ENCODE data around the gene TIMM17B. TPM values are rescaled to one million over a fixed set of nuclear protein-coding genes. Genes with fewer than 3 reads are reported as not detected.

TIMM17B gene
- total RNA-seq, 3 donors from 2014 or later (not counting 1 experiment from before 2014, with no cell fraction given), result 40.3 to 45.6 (median 44.5) TPM

DNA sequence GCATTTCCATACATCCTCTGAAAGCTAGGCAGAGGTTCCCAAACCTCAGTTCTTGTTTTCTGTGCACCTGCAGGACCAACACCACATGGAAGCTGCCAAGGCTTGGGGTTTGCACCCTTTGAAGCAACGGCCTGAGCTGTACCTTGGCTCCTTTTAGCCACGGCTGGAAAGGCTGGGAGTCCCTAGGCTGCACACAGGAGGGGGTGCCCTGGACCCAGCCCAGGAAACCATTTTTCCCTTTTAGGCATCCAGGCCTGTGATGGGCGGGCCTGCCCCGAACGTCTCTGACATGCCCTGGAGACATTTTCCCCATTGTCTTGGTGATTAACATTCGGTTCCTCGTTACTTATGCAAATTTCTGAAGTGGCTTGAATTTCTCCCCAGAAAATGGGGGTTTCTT is 44.7 kb downstream of the TIMM17B start:
- no peaks in the 10 kb centered on the region for H3K36me3 Mint-ChIP-seq
- Histone ChIP-seq H3K27me3 (ENCODE audit: control insufficient read depth, insufficient read depth, low read length) (no peaks in the 10 kb centered on the region), H3K9me3 (ENCODE audit: control insufficient read depth, insufficient read depth, low read length) (no peaks in the 10 kb centered on the region), H3K27ac (ENCODE audit: low read length) (no peak overlapping the region), H3K36me3 (ENCODE audit: control insufficient read depth, insufficient read depth, low read length) (no peaks in the 10 kb centered on the region), H3K4me1 (ENCODE audit: control insufficient read depth, insufficient read depth, low read length) (no peaks in the 10 kb centered on the region), H3K4me3 (ENCODE audit: low read length) (no peak overlapping the region)
- no peaks in the 10 kb centered on the region for H3K4me1 Mint-ChIP-seq
- H3K27ac Mint-ChIP-seq, result no peak overlapping the region
- peaks cover 10 to 32% of the 10 kb centered on the region in 2 donors for H3K27me3 Mint-ChIP-seq (ENCODE audit: low read depth in 2 of 2)
- intact Hi-C loops (cut with micrococcal nuclease), result no loop called here
- H3K4me3 Mint-ChIP-seq, result no peak overlapping the region
- ATAC-seq (no peak), DNase-seq (no peak)
- no peaks in the 10 kb centered on the region for H3K9me3 Mint-ChIP-seq
- 91% methylated on average over 7 of the region's 7 CpGs for WGBS (ENCODE audit: insufficient coverage)
- TF ChIP-seq, protein P1, sequence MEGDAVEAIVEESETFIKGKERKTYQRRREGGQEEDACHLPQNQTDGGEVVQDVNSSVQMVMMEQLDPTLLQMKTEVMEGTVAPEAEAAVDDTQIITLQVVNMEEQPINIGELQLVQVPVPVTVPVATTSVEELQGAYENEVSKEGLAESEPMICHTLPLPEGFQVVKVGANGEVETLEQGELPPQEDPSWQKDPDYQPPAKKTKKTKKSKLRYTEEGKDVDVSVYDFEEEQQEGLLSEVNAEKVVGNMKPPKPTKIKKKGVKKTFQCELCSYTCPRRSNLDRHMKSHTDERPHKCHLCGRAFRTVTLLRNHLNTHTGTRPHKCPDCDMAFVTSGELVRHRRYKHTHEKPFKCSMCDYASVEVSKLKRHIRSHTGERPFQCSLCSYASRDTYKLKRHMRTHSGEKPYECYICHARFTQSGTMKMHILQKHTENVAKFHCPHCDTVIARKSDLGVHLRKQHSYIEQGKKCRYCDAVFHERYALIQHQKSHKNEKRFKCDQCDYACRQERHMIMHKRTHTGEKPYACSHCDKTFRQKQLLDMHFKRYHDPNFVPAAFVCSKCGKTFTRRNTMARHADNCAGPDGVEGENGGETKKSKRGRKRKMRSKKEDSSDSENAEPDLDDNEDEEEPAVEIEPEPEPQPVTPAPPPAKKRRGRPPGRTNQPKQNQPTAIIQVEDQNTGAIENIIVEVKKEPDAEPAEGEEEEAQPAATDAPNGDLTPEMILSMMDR (IDR thresholded peaks at IDR 0.05), result no peak

DNA sequence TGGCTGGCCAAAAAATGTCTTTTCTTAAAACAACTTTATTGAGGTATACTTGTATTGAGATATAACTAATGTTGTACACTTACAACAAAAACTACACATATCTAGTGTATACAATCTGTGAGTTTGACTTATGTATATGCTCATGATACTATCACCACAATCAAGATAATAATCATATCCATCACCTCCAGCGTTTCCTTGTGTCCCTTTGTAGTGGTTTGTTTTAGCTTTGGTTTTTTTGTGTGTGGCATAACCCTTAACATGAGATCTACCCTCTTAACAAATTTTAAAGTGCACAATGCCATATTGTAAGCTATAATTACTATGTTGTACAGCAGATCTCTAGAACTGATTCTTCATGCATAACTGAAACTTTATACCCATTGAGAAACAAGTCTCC is 48.7 kb downstream of the TIMM17B start:
- Histone ChIP-seq H3K27ac (ENCODE audit: low read length) (no peak overlapping the region), H3K27me3 (ENCODE audit: control insufficient read depth, insufficient read depth, low read length) (no peaks in the 10 kb centered on the region), H3K9me3 (ENCODE audit: control insufficient read depth, insufficient read depth, low read length) (no peaks in the 10 kb centered on the region), H3K4me1 (ENCODE audit: control insufficient read depth, insufficient read depth, low read length) (no peaks in the 10 kb centered on the region), H3K4me3 (ENCODE audit: low read length) (no peak overlapping the region), H3K36me3 (ENCODE audit: control insufficient read depth, insufficient read depth, low read length) (no peaks in the 10 kb centered on the region)
- Mint-ChIP-seq H3K4me3 (no peak overlapping the region), H3K9me3 (no peaks in the 10 kb centered on the region), H3K27me3 (ENCODE audit: low read depth in 2 of 2) (peaks cover 0 to 15% of the 10 kb centered on the region in 2 donors), H3K36me3 (no peaks in the 10 kb centered on the region), H3K4me1 (no peaks in the 10 kb centered on the region), H3K27ac (no peak overlapping the region)
- ATAC-seq (no peak), DNase-seq (peak in 1 of 2 donors; percentile 23)
- TF ChIP-seq, protein P1 (IDR thresholded peaks at IDR 0.05), result no peak
- intact Hi-C loops (cut with micrococcal nuclease), result no loop called here
- WGBS (ENCODE audit: insufficient coverage), result no CpG with 5 or more reads among the region's 1 CpG

Other genes with a start within 250 kb of the TIMM17B start
- gene WAS, start 214.0 kb downstream of the TIMM17B start, total RNA-seq, result 100 to 1,000 TPM; 136 to 149 (median 141) TPM
- gene SUV39H1, start 201.0 kb downstream of the TIMM17B start, total RNA-seq, result 10 to 100 TPM in 2 of 3 donors, 1 to 10 TPM in 1; 9.2 to 11.6 (median 11.0) TPM
- not detected for gene GLOD5, start 136.0 kb downstream of the TIMM17B start, total RNA-seq
- 1 to 10 TPM in 1 of 3 donors, under 1 TPM in 2; 0.41 to 3.0 (median 0.49) TPM for gene GATA1, start 111.2 kb downstream of the TIMM17B start, total RNA-seq
- gene HDAC6, start 95.7 kb downstream of the TIMM17B start, total RNA-seq, result 100 to 1,000 TPM in 2 of 3 donors, 10 to 100 TPM in 1; 97.4 to 118 (median 101) TPM
- not detected for gene ERAS, start 71.3 kb downstream of the TIMM17B start, total RNA-seq
- gene PCSK1N, start 62.2 kb downstream of the TIMM17B start, total RNA-seq, result under 1 TPM in 2 of 3 donors, not detected in 1; 0.35 to 0.89 TPM
- 10 to 100 TPM; 57.2 to 62.0 (median 59.1) TPM for gene PQBP1, start 162 bp upstream of the TIMM17B start, total RNA-seq
- gene SLC35A2, start 13.9 kb upstream of the TIMM17B start, total RNA-seq, result 10 to 100 TPM; 16.5 to 30.1 (median 18.3) TPM
- 100 to 1,000 TPM; 134 to 173 (median 150) TPM for gene PIM2, start 21.3 kb upstream of the TIMM17B start, total RNA-seq
- 100 to 1,000 TPM in 1 of 3 donors, 10 to 100 TPM in 2; 92.2 to 106 (median 92.5) TPM for gene OTUD5, start 59.8 kb upstream of the TIMM17B start, total RNA-seq
- 1 to 10 TPM; 2.7 to 3.6 (median 3.0) TPM for gene KCND1, start 74.1 kb upstream of the TIMM17B start, total RNA-seq
- gene GRIPAP1, start 104.5 kb upstream of the TIMM17B start, total RNA-seq, result 100 to 1,000 TPM; 120 to 141 (median 131) TPM
- gene TFE3, start 145.6 kb upstream of the TIMM17B start, total RNA-seq, result 10 to 100 TPM; 43.8 to 57.5 (median 43.9) TPM
- 10 to 100 TPM; 12.5 to 14.2 (median 13.0) TPM for gene CCDC120, start 161.2 kb upstream of the TIMM17B start, total RNA-seq
- 10 to 100 TPM; 18.1 to 24.8 (median 19.9) TPM for gene PRAF2, start 176.2 kb upstream of the TIMM17B start, total RNA-seq
- 100 to 1,000 TPM; 116 to 142 (median 134) TPM for gene WDR45, start 182.1 kb upstream of the TIMM17B start, total RNA-seq
- gene GPKOW, start 226.0 kb upstream of the TIMM17B start, total RNA-seq, result 10 to 100 TPM; 22.4 to 26.0 (median 25.3) TPM

All from natural killer cell (primary cell).